Fibroblast of gingiva (primary cell): ENCODE results near the gene HERC2.
"Not testable (repeated sequence)": the region's sequence is repeated elsewhere in the genome, so short reads cannot be mapped to it uniquely, and the experiment has no call there.

Source experiments
- DNase-seq: peaks from one replicate; pipeline ENCODE4 v3.0.0-alpha.2; 2011; ENCODE audit warnings: low read depth

The HERC2 gene

GRCh38 chr15:28281876-28282275 lies 40.1 kb downstream of the HERC2 start:
- no peak for DNase-seq

DNA sequence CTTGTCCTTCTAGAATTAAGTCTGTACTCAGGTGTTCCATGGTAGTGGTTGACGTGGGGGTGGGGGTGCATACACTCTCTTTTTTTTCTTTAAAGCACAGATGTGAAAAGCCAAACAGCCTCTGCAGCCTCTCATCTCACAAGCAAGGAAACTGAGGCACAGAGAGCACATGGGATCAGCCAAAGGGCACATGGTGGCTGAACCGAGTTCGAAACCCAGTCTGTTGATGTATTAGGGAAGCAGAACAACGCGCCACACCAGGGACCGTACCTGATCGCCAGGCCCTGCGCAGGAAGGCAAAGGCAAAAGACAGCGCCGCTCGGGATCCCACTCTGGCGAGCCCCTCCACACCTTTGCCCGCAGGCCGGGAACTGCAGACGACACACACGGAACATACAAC lies 47.3 kb downstream of the HERC2 start:
- DNase-seq: no peak

- DNase-seq: no peak
These were observed 47.9 kb downstream of the HERC2 start for GRCh38 chr15:28273873-28274610.

DNA sequence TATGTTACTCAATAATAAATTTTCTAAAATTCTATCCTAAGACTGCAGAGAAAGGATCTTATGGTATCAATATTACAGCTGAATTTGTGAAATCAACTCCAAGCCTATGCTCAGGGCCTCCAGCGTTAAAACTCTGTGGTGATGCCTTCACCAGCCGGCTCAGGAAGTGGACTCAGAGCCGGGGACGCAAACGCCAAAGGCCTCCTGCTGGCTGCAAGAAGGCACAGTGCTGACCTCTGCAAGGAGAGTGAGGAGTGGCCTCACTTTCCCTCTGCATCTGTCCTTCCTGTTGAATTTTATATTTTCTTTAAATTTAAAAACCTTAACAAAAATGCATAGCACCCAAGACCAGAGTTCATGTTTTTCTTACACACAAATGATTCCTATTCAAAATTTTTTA lies 48.5 kb downstream of the HERC2 start:
- DNase-seq: peak; percentile 12

DNA sequence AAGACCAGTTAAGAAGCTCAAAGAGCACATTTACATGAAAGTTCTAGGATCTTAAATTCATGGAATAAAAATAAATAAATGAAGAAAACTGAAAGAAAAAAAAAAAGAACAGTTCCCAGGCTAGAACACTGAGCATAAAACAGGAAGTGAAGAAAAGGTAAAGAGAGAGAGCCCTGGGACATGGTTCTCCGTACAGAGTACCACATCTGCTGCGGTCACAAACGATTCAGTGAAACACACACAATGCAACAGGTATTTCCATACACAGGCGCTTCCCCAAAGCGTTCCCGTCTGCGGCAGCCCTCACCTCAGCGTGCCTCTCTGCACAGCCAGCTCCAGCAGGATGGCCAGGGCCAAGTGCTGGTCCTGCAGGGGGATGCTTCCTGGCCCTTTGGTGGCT lies 49.4 kb downstream of the HERC2 start:
- no peak for DNase-seq

GRCh38 chr15:28271697-28272260 lies 50.2 kb downstream of the HERC2 start:
- DNase-seq: no peak

- no peak for DNase-seq
These were observed 52.9 kb downstream of the HERC2 start for GRCh38 chr15:28269097-28269496.

- DNase-seq: no peak
These were observed 54.3 kb downstream of the HERC2 start for GRCh38 chr15:28267727-28268126.

DNA sequence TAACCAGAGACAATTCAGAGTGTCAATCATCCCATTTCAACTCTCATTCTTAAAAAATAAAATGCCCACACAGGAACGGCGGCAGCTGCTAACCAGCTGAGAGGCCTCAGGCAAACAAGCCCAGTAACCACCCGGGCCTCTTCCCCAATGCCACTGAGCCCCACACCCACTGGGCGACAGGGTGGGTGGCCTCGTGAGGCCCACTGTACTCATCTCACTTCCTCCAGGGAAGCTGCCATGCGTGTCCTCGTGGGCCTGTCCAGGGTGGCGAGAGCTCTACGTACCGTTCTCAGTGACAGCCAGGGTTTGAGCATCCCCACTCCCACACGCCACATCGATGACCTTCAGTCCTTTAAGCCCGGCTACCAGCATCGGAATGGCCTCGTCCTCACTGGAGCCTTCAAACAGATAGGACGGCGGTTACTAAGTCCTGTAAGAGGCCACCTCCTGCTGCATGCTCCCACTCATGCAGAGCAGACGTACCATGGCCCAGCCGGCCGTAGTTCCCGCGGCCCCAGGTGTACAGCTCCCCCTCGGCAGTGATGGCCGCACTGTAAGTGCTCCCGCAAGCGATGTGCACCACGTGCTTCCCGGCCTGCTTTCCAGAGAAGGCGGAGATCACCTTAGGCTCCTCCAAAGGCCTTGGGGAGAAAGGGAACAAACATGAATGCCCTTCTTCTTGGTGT lies 56.5 kb downstream of the HERC2 start:
- no peak for DNase-seq

DNA sequence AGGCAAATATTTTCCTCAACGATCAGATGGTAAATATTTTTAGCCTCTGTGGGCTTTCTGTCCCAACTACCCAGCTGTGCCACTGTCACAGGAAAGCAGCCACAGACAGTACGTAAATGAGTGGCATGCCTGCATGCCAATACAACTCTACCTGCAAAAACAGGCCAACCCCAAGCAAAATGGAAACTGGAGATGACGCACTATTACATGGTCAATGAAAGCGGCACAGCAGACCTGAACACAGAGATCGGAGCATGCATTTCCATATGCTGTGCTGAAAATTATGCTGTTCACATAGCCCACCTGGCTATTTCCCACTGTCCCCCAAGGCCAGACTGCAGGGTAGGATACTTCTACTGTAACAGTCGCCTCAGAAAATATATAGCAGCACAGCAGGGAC lies 57.8 kb downstream of the HERC2 start:
- no peak for DNase-seq

GRCh38 chr15:28262438-28262837 lies 59.5 kb downstream of the HERC2 start:
- no peak for DNase-seq

- no peak for DNase-seq
These were observed 61.3 kb downstream of the HERC2 start for GRCh38 chr15:28260722-28261121.

GRCh38 chr15:28260317-28260716 lies 61.7 kb downstream of the HERC2 start:
- DNase-seq: no peak

GRCh38 chr15:28255965-28256364 lies 66.0 kb downstream of the HERC2 start:
- DNase-seq: no peak

DNA sequence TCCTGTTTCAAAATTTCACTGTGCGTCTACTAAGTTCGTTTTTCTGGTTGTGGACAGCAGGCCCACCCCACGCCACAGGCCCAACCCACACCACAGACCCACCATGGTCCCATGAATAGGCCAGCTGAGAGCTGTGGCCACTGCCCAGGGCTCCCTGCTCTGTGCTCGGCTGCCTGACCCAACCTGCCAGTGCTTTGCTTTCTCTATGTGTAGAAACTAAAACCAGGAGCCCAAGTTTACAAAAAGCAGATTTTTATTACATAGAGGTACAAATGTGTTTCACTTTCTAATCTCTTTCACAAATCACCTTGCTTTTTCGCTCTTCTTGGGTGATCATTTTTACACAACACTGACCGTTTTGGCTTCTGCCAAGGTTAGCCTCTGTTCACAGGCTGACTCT lies 69.1 kb downstream of the HERC2 start:
- no peak for DNase-seq

GRCh38 chr15:28246605-28247004 lies 75.4 kb downstream of the HERC2 start:
- no peak for DNase-seq

DNA sequence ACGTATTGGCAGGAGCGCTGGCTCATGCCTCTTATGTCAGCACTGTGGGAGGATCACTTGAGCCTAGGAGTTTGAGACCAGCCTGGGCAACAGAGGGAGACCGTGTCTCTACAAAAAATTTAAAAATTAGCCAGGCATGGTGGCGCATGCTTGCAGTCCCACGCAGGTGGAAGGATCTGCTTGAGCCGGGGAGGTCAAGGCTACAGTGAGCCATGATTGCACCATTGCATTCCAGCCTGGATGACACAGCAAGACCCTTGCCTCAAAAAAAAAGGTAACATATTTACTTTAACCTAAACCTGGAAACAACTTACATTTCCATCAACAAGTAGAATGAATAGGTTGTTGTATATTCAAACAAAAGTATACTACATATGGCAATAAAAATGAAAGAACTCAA lies 78.1 kb downstream of the HERC2 start:
- no peak for DNase-seq

GRCh38 chr15:28243399-28243798 lies 78.6 kb downstream of the HERC2 start:
- no peak for DNase-seq

- not testable (repeated sequence) for DNase-seq
These were observed 83.7 kb downstream of the HERC2 start for GRCh38 chr15:28238296-28238695.

DNA sequence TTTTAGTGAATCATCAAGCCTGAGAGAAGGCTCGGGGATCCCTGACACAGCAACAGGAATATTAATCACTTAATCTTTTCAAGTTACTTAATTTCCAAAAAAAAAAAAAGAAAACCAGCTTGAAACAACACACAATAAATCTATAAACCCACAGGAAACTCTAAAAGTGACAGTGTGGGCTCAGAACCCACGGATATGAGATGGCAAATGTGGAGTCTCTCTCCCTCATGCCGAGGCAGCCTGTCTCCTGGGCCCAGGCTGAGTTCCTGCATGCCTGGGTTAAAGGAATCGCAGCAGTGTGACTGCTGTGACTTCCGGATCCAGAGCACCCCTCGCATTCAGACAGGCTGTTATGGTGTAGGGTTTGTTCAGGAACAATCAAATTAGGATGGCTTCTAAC lies 90.2 kb downstream of the HERC2 start:
- not testable (repeated sequence) for DNase-seq

GRCh38 chr15:28231336-28231735 lies 90.6 kb downstream of the HERC2 start:
- not testable (repeated sequence) for DNase-seq

- DNase-seq: not testable (repeated sequence)
These were observed 92.9 kb downstream of the HERC2 start for GRCh38 chr15:28228990-28229640.

DNA sequence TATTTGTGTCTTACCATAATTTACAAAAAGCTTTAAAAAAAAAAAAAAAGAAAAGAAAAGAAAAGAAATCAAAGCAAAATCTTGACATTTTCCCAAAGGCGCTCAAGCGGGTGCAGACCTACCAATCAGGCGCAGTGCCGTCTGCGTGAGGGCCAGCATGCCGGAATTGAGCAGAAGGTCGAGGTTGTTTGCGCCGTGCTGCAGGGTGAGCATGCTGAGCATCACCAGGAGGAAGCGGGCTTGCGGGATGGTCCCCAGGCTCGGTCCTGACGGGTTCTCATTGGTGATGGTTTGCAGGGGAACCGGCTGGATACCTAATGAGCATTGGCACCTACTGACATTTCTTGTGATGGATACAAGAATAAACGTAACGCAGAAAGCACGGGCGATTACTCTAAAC lies 93.9 kb downstream of the HERC2 start:
- no peak for DNase-seq
